ENCODE results near the gene SCN10A.

SCN10A gene

GRCh38 chr3:38816026-38816425 is at the start of gene SCN10A:
Gene SCN10A (minus strand): TSS chr3:38816217. CDS start chr3:38794010, 22,207 bp downstream.
- no peak for DNase-seq (ENCODE audit: low read depth in 1 of 2, low spot score in 1 of 2)

DNA sequence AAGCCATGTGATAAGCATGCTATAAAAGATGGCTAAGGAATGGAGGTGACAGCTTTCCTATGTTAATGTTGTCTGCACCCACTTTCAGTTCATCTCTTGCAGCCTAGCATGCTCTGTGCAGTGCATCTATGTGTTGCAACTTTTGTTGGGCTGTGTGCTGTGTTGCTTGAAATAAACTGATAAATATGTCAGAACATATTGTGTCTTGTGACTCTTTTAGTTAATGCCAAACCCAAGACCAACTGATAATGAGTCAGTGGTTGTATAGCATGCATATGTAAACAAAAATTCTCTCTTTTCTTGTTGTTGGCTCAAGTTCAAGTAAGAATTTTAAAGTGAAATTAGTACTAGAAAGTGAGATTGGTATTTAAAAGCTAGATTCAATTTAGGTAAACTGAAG is 37.0 kb upstream of the SCN10A start:
- no peak for DNase-seq (ENCODE audit: low read depth in 1 of 2, low spot score in 1 of 2)

- no peak for DNase-seq (ENCODE audit: low read depth in 1 of 2, low spot score in 1 of 2)
These were observed 27.9 kb upstream of the SCN10A start for GRCh38 chr3:38843898-38844297.

DNA sequence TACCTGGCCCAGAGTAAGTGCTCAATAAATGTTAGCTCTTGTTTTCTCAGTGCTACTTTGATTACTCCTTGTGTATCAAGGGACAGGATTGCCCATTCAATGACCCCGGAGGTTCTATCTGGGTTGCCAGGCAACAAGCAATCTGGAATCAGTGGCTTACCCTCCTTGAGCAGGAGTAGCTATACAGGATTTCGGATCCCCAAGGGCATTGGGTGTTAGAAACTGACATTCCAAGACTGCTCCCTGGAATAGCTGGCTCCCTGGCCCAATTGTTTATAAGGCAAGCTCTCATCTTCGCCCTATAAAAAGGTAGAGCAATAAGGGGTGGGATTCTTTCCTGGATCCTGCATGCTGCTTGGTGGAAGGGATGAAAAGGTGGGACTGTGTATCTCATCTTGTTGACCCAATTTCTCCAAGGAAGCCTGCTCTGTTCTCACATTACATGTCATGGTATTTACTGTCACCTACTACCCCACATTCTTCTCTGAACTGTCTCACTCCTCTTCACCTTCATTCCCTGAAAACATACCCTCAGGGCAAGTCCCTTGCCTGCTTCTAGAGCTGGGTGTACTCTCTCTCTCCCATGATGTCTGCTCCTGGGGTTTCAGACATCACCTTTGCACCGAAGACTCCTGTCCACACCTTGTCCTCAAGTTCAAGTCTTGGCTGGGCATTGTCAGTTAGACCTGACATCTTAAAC is 26.4 kb upstream of the SCN10A start:
- no peak for DNase-seq (ENCODE audit: low read depth in 1 of 2, low spot score in 1 of 2)

- no peak for DNase-seq (ENCODE audit: low read depth in 1 of 2, low spot score in 1 of 2)
These were observed 25.0 kb upstream of the SCN10A start for GRCh38 chr3:38840987-38841386.

- no peak for DNase-seq (ENCODE audit: low read depth in 1 of 2, low spot score in 1 of 2)
These were observed 21.3 kb upstream of the SCN10A start for GRCh38 chr3:38837358-38837757.

DNA sequence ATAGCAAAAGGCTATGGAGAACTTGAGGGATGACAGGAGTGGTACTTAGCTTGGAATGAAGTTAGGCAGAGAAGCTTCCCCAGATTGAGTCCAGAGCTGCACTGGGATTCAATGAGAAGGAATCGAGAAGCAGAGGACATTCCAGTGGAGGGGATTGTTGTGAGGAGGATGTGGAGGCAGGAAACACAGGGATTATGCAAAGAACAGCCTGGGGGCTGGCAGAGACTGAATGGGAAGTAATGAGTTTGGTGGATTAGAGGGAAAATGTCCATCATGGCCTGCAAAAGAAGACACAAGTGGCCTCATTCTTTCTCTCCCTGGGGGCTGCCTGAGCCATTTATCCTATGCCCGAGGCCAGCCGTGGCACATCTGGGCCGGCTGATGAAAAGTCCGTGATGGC is 20.5 kb upstream of the SCN10A start:
- DNase-seq (ENCODE audit: low read depth in 1 of 2, low spot score in 1 of 2): no peak

GRCh38 chr3:38835939-38836338 is 19.9 kb upstream of the SCN10A start:
- no peak for DNase-seq (ENCODE audit: low read depth in 1 of 2, low spot score in 1 of 2)

DNA sequence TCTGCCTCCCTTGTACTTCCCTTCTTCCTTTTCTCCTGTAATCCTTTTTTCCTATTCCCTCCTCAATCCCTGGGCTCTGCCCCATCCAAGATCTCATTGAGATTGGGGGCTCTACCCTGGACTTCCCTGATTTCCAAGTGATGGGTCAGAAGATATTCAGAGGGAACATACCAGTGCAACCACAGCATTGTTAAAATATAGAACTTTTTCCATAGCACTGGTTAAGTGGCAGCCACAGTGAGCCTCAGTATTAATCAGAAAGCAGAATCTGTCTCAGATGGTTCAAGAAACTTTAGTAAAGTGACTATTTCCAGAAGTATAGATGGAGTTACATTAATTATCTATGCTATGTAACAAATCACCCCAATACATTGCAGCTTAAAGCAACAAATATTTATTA is 18.7 kb upstream of the SCN10A start:
- no peak for DNase-seq (ENCODE audit: low read depth in 1 of 2, low spot score in 1 of 2)

DNA sequence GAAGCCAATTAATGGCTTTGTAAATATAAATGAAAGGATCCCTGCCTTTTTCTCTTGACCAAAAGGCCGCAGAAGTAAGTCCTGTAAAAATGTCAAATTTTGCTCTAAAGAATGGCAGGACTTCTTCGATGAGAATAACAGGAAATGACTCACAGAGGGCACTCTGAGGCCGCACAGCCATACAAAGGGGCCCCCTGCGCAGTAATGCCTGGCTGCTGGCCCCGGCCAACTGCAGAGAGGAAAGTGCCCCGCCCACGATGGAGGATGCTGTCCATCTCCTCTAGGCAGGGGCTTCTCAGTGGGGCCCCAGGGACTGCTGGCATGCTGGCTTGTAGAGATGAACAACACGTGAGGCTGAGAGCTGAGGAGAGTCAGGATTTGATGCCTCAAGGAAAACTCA is 18.1 kb upstream of the SCN10A start:
- DNase-seq (ENCODE audit: low read depth in 1 of 2, low spot score in 1 of 2): no peak

- DNase-seq (ENCODE audit: low read depth in 1 of 2, low spot score in 1 of 2): no peak
These were observed 13.4 kb upstream of the SCN10A start for GRCh38 chr3:38829404-38829803.

DNA sequence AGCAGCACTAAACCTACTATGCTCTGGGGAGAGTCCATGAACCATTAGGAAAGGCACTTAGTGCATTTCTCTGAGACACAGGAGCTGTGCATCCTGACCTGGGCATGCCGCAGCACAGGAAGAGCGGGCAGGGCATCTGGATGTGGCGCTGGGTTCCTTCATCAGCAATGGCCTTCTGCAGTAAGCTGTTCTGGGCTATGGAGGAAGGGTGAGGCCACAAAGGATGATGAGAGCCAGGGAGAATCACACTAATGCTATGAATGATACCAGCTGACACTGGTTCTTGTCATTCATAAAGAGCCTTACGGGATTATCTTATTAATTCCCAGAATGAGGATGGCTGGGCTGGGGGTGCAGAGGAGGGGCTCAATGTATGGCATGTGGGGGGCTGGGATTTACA is 12.7 kb upstream of the SCN10A start:
- DNase-seq (ENCODE audit: low read depth in 1 of 2, low spot score in 1 of 2): no peak

- no peak for DNase-seq (ENCODE audit: low read depth in 1 of 2, low spot score in 1 of 2)
These were observed 11.8 kb upstream of the SCN10A start for GRCh38 chr3:38827791-38828190.

- DNase-seq (ENCODE audit: low read depth in 1 of 2, low spot score in 1 of 2): no peak
These were observed 10.0 kb upstream of the SCN10A start for GRCh38 chr3:38826001-38826400.

DNA sequence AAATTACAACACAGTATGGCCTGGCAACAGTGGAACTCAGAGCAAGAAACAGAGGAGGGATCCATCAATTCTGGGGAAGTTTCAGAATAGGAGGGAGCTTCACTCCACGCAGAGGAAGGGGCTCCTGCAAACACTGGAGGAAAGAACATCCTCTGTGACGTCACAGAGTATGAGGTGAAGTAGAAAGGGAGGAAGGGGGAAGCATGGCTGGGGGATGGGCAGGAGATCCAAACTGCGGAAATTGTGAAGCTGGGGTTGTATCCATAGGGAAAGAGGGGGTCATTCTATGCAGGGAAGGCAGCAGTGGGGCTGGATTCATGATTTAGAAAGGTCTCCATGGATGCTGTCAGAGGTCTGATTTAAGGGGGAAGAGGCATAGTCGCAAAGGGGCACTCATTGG is 8.3 kb upstream of the SCN10A start:
- no peak for DNase-seq (ENCODE audit: low read depth in 1 of 2, low spot score in 1 of 2)

GRCh38 chr3:38823722-38824121 is 7.7 kb upstream of the SCN10A start:
- no peak for DNase-seq (ENCODE audit: low read depth in 1 of 2, low spot score in 1 of 2)

DNA sequence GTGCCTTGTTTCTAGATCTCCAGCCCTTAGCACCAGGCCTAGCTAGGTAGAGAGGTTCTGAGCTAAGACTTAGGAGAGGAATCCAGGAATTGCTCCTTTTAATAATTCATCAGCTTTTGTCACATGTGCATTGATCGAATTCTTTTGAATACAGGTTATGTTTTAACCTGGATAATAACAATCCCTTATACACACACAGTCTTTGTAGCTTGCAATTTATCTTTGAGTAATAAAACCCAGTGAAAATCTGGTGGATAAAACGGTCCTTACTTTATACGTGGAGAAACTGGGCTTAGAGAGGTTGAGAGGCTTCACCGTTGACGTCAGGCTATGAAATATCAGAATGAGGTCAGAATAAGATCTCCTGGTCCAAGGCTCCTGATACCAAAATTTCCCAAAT is 7.2 kb upstream of the SCN10A start:
- no peak for DNase-seq (ENCODE audit: low read depth in 1 of 2, low spot score in 1 of 2)

GRCh38 chr3:38811822-38812221 is 4.2 kb downstream of the SCN10A start:
- DNase-seq (ENCODE audit: low read depth in 1 of 2, low spot score in 1 of 2): no peak

DNA sequence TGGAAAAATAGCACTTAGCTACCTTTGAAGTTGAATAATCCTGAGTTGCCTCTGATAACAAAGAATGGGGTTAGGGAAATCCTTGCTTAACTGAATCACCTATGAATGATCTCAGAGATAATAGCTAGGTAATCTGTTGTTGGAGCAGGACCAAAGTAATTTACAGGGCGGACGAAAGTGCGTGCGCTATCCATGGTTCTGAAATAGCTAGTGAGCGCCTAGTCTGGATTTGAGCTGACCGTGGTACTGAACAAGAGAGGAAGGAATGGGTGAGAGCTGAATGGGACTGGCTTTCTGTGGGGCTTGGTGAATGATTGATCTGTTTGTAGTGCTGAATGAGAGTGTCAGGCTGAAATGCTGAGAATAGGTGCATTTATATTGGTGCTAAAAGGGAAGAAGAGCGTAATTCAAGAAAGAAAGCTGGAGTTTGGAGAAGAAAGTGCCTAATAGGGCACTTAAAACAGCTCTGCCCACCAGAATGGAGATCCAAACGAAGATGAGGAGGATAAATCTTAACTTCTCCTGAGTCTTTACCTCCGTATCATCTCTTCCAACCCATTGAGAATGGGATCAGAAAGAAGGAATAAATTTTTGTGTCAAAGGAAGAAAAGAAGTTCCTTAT is 10.1 kb downstream of the SCN10A start:
- peak in 1 of 2 donors; percentile 4 for DNase-seq (ENCODE audit: low read depth in 1 of 2, low spot score in 1 of 2)

DNA sequence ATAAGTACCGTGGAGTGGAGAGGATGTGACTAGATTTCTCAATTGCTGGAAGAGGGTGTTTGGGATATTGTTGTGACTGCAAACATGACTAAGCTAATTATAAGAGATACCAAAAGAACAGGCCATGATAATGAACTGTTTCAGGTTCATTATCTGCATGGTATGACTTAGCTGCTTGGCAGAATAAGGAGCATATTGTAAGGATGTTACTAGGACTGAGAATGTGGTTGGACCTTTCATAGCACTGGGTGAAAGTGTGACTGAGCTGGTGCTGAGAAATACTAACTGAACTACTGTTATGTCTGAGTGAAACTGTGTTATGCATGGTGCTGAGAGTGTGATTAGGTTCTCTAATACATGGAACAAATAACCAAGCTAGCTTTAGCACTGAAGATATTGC is 11.0 kb downstream of the SCN10A start:
- no peak for DNase-seq (ENCODE audit: low read depth in 1 of 2, low spot score in 1 of 2)

DNA sequence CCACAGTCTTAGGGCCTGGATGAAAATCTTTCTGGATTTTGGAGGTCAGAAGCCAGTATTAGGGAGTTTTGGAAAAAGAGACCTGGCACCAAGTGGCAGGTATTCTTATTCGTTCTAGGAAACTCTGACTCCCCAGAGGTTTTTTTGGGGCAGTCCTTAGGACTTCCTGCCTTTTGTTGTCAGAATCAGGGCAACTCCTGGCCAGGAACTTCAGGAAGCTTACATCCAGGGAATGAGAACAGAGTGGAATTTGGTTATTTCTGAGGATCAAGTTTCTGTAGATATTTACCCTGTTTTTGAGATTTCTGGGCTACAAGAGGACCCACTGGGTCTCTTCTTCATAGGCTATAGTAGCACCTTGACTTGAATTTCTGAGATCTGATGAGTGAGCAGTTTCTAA is 15.5 kb downstream of the SCN10A start:
- no peak for DNase-seq (ENCODE audit: low read depth in 1 of 2, low spot score in 1 of 2)

- DNase-seq (ENCODE audit: low read depth in 1 of 2, low spot score in 1 of 2): no peak
These were observed 22.3 kb downstream of the SCN10A start for GRCh38 chr3:38793721-38794120.

- DNase-seq (ENCODE audit: low read depth in 1 of 2, low spot score in 1 of 2): no peak
These were observed 23.0 kb downstream of the SCN10A start for GRCh38 chr3:38792983-38793382.

All from activated CD4-positive, alpha-beta T cell treated with anti-CD3 and anti-CD28 coated beads, Interleukin-2, amount 50 U/mL, for 24 hours (primary cell).